ENCODE data around the gene ARHGAP10.

ARHGAP10 gene

GRCh38 chr4:148065075-148065474 lies 333.2 kb downstream of the ARHGAP10 start:
- TF ChIP-seq ZNF274 (IDR thresholded peaks at IDR 0.05; ENCODE audit: low read depth, low read length), result no peak
- no peak overlapping the region for H3K4me3 ChIP-seq (ENCODE audit: low read length)

DNA sequence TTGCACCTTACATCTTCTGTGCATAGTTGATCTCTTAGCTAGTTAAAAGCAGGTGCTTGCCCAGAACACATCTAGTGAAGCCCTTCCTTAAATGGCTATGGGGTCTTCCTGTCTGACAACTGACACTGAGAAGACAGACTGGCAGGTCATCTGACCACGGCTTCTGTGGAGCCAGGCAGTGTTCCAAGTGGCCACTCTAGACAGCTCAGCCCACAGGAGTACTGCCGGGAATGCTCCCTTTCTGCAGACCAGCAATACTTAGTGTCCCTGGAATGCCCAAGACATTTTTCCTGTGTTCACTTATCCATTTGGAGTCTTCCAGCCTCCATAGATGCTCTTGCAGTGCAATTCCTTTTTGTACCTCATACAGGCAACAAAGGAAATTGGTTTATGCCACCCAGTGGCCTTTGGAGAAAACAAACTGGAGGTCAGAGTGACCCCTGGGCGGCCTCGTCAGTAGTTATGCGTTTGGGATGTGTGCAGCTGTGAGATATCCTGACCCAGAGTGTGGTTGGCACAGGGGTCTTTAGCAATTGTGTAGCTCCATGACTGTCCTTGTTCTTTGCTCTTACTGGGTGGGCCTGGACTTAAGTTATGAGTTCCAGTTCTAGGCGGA lies 335.5 kb downstream of the ARHGAP10 start:
- no peak overlapping the region for H3K4me3 ChIP-seq (ENCODE audit: low read length)
- TF ChIP-seq ZNF274 (IDR thresholded peaks at IDR 0.05; ENCODE audit: low read depth, low read length), result no peak

DNA sequence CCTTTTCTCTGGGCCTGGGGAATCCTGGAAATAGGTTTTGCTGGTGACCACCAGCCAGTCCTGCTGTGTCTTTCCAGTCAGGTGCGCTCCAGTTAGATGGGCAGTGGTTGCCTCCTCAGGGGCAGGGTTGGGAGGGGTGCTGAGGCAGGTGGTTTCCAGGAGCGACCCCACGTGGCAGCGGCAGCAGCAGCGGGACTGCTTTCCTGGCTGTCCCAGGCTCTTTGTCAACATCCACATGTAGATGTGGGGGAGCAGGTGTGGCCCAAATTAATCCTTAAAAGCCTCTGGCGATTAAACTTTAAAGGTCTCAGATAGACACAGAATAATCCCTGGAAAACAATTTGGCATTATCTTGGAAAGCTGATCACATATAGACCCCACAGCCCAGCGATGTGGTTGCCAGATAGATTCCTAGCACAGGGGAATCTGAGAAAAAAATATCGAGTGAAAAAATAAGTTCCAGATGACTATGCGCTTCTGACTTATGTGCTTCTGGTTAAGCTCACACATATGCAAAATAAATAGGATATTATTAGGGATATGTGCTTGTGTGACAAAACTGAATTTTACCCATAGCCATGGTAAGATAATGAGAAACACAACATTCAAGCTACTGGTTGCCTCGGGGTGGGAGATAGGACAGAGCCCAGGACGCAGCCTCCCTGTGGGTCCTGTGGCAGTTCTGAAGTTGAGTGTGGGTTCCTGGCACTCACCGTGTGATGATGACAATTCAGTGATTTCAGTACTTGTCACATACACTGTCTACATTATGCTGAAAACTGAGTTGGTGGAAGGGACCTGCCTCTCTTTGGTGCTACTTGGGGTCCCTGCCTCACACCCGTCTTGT lies 336.4 kb downstream of the ARHGAP10 start:
- H3K4me3 ChIP-seq (ENCODE audit: low read length), result no peak overlapping the region
- TF ChIP-seq ZNF274 (IDR thresholded peaks at IDR 0.05; ENCODE audit: low read depth, low read length), result no peak

GRCh38 chr4:148069086-148069894 lies 337.4 kb downstream of the ARHGAP10 start:
- no peak for TF ChIP-seq ZNF274 (IDR thresholded peaks at IDR 0.05; ENCODE audit: low read depth, low read length)
- no peak overlapping the region for H3K4me3 ChIP-seq (ENCODE audit: low read length)

DNA sequence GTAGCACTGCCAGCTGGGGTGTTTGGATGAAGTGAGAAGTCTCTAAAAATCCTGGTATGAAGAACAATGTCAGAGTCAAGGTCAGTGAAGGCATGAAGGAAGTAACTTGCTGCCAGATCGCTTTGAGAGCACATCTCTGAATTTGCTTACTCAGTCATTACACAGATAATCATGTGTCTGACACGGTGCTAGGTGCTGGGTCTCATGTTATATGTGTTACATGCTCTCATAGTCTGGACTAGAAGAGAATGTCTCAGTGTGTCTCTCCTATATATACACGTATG lies 337.9 kb downstream of the ARHGAP10 start:
- no peak for TF ChIP-seq ZNF274 (IDR thresholded peaks at IDR 0.05; ENCODE audit: low read depth, low read length)
- no peak overlapping the region for H3K4me3 ChIP-seq (ENCODE audit: low read length)

GRCh38 chr4:148071009-148071408 lies 339.1 kb downstream of the ARHGAP10 start:
- no peak overlapping the region for H3K4me3 ChIP-seq (ENCODE audit: low read length)
- no peak for TF ChIP-seq ZNF274 (IDR thresholded peaks at IDR 0.05; ENCODE audit: low read depth, low read length)

DNA sequence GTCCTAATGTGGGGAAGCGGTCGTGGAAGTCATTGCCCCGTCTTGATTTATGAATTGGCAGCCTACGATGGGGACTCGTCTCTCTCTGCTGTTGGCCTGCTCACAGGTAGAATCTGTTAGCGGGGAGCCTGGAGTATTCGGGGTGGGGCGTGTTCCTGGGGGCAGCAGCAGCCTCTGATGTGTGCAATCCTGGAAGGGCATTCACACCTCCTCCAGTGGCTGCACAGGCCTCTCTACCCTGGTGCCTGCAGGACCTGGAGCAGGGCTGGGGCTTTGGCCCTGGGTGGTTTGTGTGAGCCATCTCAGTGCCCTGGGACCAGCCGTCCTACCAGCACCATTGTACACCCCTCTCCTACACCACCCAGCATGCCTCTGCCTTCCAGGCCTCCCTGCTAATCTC lies 340.9 kb downstream of the ARHGAP10 start:
- H3K4me3 ChIP-seq (ENCODE audit: low read length), result no peak overlapping the region

DNA sequence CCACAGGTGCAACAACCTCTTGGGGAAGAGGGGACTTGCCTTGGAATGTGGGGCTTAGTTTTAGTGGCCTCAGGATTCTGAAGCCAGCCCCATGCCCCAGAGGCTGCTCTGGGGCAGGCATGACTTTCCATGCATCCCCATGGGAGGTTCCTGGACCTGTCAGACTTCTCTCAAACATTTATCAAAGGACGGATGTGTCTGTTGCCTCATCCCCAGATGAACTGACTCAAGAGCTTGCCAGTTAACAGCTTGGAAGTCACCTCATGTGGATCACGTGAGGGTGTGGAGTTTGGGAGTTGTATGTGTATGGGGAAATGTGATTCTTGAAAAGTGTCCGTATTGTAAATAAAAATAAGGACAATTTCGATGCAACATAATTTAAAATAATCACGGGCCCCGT lies 341.5 kb downstream of the ARHGAP10 start:
- no peak overlapping the region for H3K4me3 ChIP-seq (ENCODE audit: low read length)
- no peak for TF ChIP-seq ZNF274 (IDR thresholded peaks at IDR 0.05; ENCODE audit: low read depth, low read length)

More for the DNA sequence above, 340.9 kb downstream of the ARHGAP10 start:
- no peak for TF ChIP-seq ZNF274 (IDR thresholded peaks at IDR 0.05; ENCODE audit: low read depth, low read length)

DNA sequence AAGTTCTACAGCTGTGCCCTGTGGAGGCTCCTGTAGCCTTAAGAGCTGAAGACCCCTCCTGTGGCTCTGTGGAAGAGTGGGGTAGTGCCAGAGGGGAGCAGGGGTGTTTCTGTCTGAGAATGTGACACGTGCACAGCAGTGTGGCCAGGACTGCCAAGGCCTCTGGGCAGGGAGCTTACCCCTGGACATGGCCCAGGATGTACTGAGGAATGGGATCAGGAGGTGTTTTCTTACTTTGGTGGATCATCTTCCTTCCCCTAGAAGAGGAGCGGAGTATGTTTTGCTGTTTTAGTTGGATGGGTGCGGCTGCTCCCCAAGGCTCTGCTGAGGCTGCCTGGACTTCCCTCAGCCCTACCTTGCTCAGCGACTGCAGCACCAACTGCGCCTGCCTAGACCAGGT lies 342.6 kb downstream of the ARHGAP10 start:
- no peak overlapping the region for H3K4me3 ChIP-seq (ENCODE audit: low read length)
- no peak for TF ChIP-seq ZNF274 (IDR thresholded peaks at IDR 0.05; ENCODE audit: low read depth, low read length)

DNA sequence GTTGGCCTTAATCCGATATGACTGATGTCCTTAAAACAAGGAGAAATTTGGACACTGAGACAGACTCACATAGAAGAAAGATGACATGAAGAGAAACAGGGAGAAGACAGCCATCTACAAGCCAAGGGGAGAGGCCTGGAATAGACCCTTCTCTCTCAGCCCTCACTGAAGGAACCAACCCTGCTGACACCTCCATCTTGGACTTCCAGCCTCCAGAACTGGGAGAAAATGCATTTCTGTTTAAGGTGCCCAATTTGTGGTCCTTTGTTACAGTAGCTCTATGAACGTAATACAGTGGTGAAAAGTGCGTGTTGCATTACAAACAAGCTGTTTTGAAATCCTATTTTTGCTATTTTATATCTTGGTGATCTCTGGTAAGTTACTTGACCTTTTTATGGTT lies 343.6 kb downstream of the ARHGAP10 start:
- H3K4me3 ChIP-seq (ENCODE audit: low read length), result no peak overlapping the region
- TF ChIP-seq ZNF274 (IDR thresholded peaks at IDR 0.05; ENCODE audit: low read depth, low read length), result no peak

GRCh38 chr4:148076964-148077363 lies 345.1 kb downstream of the ARHGAP10 start:
- H3K4me3 ChIP-seq (ENCODE audit: low read length), result no peak overlapping the region
- no peak for TF ChIP-seq ZNF274 (IDR thresholded peaks at IDR 0.05; ENCODE audit: low read depth, low read length)

- TF ChIP-seq ZNF274 (IDR thresholded peaks at IDR 0.05; ENCODE audit: low read depth, low read length), result no peak
Measured at GRCh38 chr4:148077581-148077980, 345.7 kb downstream of the ARHGAP10 start.

DNA sequence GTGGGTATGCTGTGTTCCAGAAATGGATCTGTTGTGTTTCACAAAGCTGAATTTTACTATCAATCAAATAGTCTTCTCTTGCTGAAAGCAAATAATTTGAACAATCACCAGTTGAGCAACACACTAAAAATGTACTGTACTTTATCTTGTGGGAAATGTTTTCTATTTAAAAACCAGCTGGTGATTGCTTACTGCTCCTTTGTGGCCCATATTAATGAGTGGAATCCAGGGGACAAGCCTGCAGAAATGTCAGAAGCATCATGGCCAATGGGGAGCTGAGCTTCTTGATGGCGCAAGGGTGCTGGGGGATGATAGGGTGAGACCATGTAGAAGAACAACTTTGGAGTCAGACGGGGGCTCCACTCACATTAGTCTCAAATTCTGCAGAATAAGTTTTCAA lies 346.2 kb downstream of the ARHGAP10 start:
- TF ChIP-seq ZNF274 (IDR thresholded peaks at IDR 0.05; ENCODE audit: low read depth, low read length), result no peak
- H3K4me3 ChIP-seq (ENCODE audit: low read length), result no peak overlapping the region

More at GRCh38 chr4:148077581-148077980, 345.7 kb downstream of the ARHGAP10 start:
- H3K4me3 ChIP-seq (ENCODE audit: low read length), result no peak overlapping the region

GRCh38 chr4:148079961-148080360 lies 348.1 kb downstream of the ARHGAP10 start:
- no peak for TF ChIP-seq ZNF274 (IDR thresholded peaks at IDR 0.05; ENCODE audit: low read depth, low read length)
- no peak overlapping the region for H3K4me3 ChIP-seq (ENCODE audit: low read length)

GRCh38 chr4:148081267-148081666 lies 349.4 kb downstream of the ARHGAP10 start:
- no peak overlapping the region for H3K4me3 ChIP-seq (ENCODE audit: low read length)
- no peak for TF ChIP-seq ZNF274 (IDR thresholded peaks at IDR 0.05; ENCODE audit: low read depth, low read length)

Measured in GM08714 (cell line).